T follicular helper cell (primary cell): ENCODE data around the gene UNC50.

Source experiments
- DNase-seq: peaks from one replicate; pipeline ENCODE4 v3.0.0-alpha.2; 2020; ENCODE audit warnings: low read depth
- total RNA-seq, 2 experiments: gene quantifications; one replicate each; lab custom pipeline; 2026; lab: John Stamatoyannopoulos, UW

The UNC50 gene, protein sequence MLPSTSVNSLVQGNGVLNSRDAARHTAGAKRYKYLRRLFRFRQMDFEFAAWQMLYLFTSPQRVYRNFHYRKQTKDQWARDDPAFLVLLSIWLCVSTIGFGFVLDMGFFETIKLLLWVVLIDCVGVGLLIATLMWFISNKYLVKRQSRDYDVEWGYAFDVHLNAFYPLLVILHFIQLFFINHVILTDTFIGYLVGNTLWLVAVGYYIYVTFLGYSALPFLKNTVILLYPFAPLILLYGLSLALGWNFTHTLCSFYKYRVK
- 39.7 to 42.8 reads per million in 2 experiments for total RNA-seq

DNA sequence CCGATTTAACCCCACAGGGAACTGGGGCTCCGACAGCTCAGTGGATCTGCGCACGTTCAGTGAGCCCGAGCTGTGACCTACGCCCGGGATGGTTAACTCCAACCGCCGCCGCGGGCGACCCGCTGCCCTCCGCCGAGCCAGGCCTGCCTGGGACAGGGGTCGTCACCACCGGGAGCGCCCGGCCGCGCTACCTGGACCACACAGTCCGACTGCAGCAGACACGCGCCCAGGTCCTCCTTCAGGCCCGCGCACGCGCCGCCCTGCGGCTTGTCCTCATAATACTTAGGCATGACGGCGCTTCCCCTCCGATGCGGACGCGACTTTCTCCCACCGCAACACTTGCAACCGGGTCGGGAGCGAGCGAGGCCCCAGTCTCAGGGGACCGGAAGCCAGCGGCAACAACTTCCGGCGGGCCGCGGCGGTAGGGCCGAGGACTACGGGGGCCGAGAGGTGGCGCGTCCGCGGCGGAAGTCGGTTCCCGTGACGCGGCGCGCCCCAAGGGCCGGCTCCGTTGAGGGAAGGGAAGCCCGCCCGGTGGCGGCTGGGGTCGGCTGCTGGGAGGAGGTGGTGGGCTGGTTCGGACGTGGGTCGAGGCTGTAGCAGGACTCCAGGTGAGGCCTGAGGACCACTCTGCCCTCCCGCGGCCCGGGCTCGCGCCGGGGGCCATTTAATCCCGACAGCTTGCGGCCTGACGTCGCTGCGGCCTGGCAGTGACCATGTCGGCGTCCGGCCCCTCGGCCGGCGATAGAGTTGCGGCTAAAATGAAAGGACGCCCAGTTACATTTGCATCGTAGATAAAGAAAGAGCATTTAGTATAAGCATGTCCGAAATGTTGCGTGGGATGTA lies at the start of gene UNC50, which contains the start of gene COA5:
Gene UNC50, plus strand, starts transcription at position 474 of the 846 bp plus-strand sequence. CDS start 1,171 bp downstream, outside the sequence.
Gene COA5, minus strand, starts transcription at position 397 of the 846 bp plus-strand sequence. Its CDS starts 107 bp downstream, at position 290.
- DNase-seq: peak; percentile 79

DNA sequence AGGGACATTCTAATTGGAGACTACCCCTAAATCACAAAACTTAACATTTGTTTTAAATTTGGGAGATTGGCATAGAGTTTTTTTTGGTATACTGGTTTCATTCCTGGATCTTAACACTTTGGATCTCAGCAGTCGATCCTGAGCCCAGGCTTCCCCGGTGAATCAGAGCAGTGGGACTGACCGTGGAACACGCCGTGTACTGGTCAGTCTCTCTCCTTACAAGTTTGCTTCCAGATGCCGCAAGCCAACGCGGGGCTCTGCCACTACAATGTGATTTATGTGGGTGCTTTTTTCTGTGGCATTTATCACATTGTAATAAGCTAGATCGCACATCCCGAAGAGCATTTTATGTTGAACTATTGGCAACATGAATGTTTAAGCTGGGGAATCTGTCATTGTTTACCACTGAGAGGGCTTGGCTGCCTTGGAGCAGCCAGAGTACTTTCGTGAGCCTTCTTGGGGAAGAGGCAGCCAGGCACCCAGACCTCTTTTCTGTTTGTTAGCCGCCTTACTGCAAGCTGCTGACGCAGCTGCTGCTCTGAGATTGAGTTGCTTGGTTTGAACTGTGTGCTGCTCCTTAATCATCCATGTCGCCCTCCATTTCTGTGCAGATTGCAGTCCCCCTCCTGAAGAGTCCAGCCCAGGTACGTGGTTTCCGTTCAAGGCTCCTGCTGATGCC lies 49.4 kb upstream of the UNC50 start:
- no peak for DNase-seq

DNA sequence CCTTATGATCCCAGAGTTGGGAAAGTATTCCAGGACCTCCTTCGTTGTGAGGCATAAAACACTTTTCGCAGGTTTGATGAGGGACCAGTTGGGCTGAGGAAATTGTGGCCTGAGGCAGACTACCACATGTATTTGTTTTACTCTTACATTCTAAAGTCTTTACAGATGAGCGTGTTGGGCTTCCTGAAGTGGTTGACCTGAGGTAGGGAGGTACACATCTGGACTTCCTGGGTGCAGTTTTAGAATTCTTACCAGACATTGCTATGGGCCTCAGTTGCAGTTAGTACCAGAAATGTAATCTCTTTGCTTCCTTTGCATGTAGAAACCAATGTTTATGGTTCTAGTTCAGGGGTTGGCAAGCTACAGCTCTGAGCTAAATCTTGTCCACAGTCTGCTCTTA lies 48.8 kb upstream of the UNC50 start:
- DNase-seq: no peak

DNA sequence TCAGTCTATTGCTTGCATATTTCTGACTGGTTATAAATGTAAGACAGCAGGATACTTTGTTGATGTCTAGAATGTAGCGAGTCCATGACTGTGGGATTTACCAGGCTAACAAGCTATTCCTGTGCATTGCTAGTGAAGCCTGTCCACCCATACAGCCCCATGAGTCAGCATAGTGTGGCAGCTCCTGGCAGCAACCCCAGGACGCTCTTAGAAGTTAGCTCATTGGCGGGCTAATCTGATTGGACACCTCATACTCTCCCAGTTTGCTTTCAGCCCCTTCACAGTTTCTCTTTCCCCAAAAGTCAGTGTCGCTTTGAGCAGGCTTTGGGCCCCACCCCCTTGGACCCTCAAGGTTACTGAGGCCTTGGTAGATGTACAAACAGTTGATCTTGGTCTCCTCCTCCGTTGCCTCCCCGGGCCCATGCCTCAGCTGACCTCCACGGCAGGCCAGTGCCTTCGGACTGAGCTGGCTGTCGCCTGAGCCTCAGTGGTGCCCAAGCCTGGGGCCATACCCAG lies 48.1 kb upstream of the UNC50 start:
- DNase-seq: no peak

DNA sequence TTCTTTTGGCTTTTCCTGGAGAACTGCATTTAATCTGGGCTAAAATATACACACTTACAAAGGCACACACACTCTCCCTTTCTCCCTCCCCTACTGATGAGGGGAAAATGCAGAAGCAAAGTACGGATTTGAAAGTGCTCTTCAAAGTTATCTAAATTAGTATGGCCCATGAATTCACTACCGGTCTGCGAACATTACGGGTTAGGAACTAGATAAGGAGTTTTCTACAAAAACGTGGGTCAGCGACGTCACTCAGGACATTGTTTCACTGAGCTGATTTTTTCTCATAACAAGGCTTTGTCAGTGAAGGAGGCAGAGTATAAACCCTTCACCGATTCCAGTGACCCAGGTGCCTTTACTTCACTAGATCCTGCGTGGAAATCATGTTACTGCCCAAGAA lies 47.4 kb upstream of the UNC50 start:
- no peak for DNase-seq

DNA sequence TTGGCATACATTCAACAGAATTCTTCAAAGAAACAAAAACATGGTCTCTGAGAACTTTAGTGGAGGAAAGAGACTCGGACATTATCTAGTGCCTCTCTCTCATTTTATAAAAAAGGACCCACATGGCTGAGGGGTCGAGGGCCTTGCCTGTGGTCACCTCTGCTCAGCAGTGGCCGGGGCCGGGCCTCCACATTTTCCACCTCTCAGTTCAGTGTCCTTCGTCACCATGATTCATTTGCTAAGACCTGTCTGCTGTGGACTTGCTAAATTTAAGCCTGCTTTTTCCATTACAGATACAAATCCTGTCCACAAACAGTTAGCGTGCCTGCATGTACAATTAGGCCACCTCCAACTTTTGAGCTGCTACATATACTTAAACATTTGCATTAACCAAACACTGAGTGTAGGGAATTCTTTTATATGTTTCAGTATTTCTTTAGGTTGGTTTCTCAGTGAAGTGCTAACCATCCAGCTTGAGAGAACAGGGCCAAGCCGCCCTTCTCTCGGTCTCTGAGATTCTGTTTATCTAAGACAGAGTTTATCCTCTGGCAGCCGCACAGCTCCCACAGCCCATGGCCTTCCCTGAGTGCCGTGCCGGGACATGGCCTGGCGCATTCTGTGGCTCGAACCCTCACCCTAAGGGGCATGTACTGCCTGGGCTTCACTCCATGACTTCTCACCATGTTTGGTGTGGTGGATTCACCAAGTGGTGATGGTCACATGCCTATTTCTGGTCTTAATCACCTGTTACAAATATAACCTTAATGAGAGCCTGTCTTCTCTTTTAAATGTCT lies 46.3 kb upstream of the UNC50 start:
- DNase-seq: no peak

DNA sequence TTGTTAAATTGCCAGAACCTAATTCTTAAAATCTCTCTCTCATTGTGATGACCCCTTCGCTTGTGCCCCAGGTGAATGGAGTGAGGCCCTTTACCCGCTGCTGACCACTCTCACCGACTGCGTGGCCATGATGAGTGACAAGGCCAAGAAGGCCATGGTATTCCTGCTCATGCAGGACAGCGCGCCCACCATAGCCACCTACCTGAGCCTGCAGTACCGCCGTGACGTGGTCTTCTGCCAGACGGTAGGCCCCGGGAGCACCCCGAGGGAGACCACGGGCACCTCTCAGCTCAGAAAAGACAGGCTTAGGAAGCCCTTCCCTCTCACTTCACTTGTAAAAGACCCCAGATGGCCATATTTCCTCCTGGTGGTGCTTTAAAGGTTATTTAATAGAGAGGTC lies 45.0 kb upstream of the UNC50 start:
- no peak for DNase-seq

DNA sequence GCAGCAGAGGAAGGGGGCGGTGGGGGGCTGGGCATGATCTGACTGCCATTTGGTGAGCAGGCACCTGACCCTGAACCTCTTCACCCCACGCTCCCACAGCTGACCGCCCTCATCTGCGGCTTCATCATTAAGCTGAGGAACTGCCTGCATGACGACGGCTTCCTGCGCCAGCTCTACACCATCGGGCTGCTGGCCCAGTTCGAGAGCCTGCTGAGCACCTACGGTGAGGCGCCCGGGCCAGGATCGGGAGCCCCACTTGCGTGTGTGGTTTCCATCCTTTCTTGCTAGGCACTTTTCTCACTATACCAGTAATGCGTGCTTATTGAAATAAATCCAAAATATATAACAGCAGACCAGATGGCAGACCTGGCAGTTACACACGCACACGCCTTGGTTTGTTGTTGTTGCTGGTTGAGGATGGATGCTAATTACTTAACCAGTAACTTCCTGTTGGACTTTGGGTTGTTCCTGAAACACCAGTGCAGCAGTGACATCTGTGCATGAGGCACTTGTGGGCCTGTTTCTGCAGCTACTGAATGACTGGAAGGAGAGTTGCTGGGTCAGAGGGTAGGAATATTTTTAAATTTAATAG lies 43.8 kb upstream of the UNC50 start:
- no peak for DNase-seq

DNA sequence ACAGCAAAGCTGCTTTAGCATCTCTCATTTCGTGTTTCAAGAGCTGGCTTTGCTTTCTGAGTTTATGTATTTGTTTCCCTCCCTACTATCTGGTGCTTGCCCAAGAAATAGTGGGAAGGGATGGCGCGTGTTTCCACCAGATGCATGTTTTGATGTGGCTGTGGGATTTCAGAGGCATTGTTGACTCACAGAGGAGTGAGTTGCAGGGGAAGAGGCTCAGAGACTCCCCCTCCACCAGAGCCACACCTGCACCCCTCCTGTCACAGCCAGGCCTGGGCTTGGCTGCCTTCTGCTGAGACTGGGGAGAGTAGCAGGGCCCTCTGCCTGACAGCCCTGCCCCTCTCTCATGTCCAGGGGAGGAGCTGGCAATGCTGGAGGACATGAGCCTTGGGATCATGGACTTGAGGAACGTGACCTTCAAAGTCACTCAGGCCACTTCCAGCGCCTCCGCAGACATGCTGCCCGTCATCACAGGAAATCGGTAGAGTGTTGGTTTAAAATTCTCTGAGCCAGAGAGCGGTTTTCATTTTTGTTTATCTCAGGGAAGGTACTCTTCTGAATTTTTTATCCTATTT lies 43.0 kb upstream of the UNC50 start:
- no peak for DNase-seq

DNA sequence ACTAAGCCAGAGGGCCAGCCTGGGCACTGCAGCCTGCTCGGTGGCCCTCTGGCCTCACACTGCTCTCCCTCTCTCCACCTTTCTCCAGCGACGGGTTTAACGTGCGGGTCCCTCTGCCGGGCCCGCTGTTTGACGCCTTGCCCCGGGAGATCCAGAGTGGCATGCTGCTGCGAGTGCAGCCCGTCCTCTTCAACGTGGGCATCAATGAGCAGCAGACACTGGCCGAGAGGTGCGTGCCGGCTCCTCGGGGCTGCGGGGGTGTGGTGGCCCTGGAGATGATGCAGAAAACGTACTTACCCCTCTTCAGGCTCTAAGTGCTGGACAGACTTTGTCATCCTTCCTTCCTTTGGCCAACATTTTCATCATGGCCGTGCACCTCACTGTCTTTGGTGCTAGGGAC lies 42.4 kb upstream of the UNC50 start:
- DNase-seq: no peak

DNA sequence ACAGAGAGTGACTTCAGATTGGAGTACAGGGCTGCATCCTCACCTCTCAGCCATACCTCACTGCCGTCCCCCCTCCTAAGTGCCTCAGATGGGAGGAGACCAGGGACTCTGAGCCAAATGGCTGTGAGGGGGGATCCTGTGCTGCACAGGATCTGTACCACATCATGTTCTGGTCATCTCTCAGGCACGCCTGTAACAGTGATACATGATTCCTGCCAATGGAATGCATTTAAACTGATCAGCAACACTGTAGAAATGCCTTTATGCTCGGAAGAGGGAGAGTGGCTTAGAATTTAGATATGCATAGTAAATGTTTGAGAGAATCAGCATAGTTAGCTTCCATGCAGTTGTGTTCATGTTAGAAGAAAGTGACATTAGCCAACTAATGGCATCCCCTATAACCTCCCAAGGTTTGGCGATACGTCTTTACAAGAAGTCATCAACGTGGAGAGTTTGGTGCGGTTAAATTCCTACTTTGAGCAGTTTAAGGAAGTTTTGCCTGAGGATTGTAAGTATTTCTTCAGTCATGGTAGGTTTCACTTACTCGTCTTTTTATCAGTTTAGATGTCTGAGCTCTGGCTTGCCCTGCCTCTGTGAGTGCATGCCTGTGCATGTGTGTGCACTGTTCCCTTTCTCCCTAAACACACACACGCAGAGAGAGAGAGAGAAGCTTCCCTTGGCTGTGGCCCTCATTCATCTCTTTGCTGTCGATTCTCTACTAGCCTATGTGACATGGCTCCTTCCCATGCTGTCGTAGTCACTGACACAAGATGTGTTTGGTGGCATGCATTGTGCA lies 40.0 kb upstream of the UNC50 start:
- no peak for DNase-seq

DNA sequence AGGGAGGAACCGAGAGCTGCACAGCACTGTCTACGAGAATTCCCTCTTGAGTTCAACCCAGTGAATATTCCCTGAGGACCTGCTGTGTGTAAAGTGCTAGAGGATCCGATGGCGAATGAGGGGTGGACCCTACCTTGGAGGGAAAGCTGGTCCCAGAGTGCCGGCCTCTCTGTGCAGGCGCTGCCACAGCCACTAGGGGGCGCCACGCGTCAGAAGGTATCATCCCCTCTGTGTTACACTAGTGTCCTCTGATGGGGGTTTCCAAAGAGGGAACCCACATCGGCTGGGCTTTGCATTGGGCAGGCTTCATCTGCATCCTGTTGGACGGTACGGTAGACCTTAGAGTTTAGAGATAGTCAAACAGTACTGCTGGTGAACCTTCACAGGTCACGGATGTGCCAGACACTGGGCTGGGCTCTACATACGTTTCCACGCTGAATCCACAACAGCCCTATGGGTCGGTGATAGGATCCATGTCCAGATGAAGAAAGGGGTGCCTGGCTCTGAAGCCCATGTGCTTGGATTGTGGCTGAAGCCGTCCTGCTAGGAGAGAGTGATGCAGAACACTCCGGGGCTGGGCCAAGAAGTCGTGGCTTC lies 39.1 kb upstream of the UNC50 start:
- peak; percentile 51 for DNase-seq

DNA sequence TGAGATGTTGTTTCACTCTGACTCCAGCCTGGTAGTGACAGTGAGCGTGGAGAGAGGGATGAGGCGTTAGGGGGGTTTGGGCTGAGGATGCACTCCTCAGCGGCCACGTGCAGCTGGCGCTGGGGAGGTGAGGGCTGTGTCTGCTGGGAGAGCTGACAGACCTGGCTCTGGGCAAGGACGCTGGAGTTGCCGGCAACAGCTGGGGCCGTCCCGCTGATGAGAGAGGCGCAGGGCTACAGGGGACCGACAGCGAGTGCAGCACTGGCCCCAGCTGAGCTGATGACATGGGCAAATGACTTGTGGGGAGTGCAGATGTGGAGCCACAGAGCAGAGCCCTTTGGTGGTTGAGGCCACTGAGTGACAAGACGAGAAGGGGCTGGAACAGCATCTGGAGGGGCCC lies 38.5 kb upstream of the UNC50 start:
- no peak for DNase-seq

DNA sequence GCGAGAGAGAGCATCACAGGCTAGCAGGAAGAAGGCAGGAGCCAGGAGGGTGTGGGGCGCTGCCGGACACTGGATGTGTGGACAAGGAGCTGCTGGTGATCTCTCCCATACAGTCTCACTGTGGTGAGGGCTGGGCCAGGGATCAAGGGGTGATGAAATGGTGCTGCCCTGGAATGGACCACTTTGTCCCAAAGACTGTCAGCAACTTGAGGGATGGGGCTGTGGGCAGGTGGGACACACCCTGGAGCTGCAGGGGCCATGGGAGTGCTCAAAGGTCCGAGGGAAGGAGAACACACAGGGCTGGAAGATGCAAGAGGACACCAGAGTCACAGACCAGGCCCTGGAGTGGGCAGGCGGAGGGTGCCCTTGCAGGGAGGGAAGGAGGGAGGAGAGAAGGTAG lies 38.0 kb upstream of the UNC50 start:
- no peak for DNase-seq

DNA sequence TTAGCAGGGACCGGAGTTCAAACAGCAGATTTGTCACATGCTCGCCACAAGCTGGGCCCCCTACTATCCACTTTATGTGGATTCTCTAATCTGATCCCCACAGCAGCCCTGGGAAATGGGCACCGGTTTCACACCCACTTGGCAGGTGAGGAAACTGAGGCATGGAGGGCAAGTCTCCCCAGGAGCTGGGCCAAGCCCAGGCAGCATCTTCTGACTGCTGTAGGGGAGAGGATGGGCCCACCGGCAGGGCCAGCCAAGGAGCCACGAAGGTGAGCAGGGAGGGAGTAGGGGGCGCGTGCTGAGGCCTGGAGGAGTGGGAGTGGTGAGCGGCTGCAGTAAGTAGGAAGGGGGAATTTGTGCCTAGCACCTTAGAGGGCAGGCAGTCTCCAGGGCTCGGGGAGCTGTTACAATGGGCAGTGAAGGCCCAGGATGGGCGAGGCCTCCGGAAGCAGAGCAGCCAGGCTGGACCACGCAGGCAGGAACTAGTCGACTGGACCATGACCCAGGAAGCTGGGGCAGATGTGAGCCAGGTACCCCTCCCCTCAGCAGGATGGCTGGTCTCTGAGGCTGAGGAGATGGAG lies 37.2 kb upstream of the UNC50 start:
- DNase-seq: no peak

DNA sequence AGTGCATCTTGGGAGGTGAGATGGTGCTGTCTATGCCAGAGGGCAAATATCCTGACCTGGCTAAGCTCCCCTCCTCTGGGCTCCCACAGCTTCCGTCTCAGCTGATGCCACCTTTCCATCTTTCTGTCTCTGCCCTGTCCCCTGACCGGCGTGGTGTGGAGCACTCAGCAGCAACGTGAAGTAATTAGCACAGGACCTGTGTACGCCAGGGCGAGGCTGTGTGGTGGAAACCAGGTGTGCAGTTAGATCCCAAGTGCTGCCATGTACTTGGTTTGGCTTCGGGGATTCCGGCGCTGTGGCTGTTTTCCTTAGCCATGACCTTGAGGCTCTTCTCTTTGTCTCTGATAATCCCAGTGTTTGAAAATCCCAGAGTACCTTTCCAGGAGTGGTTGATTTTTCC lies 36.6 kb upstream of the UNC50 start:
- DNase-seq: no peak

DNA sequence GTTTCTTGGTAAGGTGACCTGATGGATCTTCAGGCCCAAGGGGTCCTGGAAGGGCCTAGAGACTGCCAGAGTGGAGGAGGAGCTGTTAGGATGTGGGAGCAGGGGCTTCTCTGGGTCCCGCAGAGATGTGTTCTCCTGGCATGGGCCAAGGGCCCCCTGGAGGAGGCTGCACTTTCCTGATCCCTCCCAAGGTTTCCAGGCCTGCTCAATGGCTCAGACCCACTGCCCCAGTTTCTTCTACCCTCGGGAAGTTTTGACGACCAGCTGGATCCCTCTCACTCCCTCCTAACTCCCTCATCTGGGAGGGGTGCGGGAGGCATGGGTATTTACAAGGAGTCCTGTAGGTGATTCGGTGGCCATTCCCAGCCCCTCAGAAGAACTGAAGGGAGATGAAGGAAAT lies 36.2 kb upstream of the UNC50 start:
- no peak for DNase-seq

DNA sequence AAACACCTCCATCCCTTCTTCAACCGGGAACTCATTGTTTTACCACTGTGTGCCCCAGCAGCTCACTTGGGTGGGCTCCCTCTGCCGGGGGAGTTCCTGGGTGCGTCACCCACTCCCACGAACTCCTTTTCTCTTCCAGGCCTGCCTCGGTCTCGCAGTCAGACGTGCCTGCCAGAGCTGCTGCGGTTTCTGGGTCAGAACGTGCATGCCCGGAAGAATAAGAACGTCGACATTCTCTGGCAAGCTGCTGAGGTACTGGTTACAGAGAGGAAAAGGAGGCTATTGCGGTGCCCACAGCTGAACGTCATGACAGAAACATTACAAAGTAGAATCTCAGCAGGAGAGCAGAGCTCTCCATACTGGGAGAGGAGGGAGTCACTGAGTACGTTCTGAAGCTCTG lies 35.7 kb upstream of the UNC50 start:
- no peak for DNase-seq

DNA sequence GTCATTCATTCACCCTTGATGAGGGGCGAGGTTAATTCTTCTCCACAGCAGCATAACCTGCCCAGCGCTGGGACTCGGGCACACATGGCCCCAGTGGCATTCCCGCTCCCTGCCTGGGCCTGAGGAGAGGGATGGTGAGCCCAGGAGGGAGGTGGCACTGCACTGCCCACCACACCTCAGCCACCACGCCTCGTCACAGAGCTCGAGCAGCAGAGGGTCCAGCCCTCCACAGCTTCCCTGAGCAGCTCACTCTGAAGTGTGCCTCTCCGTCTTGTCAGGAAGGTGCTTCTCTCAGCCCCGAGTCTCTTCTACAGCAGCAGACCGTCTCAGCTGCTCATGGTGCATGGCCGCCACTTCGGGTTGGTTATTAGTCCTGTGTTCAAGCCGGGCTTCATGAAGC lies 35.0 kb upstream of the UNC50 start:
- DNase-seq: no peak
